ENCODE measurements around the gene TTC39A.

DNA sequence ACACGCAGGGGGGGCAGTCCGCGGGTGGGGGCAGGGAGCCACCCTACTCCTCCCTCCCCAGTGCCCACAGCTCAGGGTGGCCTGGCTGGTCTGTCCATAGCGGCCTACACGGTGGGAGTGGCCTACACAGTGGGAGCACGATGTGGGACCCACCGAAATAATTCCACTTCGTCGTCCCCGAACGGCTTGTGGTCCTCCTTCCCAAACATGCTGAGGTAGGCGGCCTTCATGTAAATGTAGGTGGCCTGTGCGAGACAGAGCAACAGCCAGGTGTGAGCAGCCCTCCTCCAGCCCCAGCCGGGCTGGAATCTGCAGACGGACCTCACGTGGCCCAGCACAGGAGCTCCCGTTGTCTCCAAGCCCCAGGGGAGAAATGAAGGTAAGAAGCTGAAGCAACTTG, 34.4 kb downstream of the TTC39A start:
- TF ChIP-seq, protein P1, sequence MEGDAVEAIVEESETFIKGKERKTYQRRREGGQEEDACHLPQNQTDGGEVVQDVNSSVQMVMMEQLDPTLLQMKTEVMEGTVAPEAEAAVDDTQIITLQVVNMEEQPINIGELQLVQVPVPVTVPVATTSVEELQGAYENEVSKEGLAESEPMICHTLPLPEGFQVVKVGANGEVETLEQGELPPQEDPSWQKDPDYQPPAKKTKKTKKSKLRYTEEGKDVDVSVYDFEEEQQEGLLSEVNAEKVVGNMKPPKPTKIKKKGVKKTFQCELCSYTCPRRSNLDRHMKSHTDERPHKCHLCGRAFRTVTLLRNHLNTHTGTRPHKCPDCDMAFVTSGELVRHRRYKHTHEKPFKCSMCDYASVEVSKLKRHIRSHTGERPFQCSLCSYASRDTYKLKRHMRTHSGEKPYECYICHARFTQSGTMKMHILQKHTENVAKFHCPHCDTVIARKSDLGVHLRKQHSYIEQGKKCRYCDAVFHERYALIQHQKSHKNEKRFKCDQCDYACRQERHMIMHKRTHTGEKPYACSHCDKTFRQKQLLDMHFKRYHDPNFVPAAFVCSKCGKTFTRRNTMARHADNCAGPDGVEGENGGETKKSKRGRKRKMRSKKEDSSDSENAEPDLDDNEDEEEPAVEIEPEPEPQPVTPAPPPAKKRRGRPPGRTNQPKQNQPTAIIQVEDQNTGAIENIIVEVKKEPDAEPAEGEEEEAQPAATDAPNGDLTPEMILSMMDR (IDR thresholded peaks at IDR 0.05) = no peak
- TF ChIP-seq POLR2A (IDR thresholded peaks at IDR 0.05) = no peak
